HG03442 (cell line): Measurements from ENCODE around the gene PRDM8.
"Not testable (repeated sequence)": the region's sequence is repeated elsewhere in the genome, so short reads cannot be mapped to it uniquely, and the experiment has no call there.

ENCODE experiments used
- ATAC-seq: cut with Tn5 transposase; IDR thresholded peaks from one replicate; pipeline ENCODE4 v1.9.1; 2021; ENCODE audit warnings: mild to moderate bottlenecking, moderate library complexity; ENCODE audit not compliant: unreplicated experiment

PRDM8 gene

DNA sequence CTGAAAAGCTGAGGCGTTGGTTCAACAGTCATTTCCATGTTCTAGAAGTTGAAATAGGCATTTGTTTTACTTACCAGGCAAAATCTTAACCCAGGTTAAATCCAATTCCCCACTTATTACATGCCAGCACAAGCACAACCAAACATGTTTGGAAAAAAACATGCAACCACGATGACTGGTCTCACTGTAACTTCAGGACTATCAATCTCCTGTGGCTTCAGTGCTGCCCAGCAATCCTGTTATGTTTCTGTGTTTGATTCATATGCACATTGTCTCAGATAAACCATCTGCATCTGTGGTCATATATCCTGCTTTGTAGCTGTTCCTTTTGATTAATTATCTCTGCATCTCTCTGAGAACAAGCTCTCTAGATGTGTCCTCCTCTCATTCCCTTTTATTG, 28.3 kb downstream of the PRDM8 start:
- ATAC-seq: no peak

DNA sequence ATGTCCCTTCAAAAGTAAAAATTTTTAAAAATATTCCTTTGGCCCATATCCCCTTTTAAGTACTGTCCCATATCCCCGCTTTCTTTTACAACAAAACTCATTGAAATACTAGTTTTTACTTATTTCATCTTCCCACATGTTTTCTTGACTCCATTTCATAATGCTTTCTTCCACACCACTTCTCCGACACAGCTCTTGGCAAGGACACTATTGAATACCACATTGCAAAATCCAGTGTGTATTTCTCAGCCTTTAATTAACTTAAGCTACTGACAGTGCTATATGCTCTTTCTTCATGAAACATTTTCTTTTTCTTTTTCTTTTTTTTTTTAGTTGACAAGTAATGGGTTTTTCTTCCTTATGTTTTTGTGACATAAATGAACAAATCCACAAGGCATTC, 28.8 kb downstream of the PRDM8 start:
- no peak for ATAC-seq

DNA sequence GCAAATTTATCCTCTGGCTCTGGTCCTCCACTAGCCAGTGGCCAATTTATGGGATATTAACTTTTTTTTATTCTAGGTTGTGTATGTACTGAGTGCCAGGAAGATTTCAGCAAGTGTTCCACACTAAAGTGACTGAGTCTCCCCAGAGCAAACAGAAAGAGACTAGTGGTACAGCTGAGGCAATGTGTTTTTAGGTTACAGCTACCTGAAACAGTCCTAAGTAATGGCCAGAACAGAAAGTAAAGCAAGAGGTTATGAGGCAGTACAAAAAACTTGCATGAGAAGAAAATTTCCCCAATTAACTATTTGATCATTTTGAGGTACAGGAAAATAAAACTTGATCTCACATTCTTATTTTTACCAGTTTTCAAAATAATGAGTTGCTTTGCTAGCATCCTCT, 31.2 kb downstream of the PRDM8 start:
- no peak for ATAC-seq

DNA sequence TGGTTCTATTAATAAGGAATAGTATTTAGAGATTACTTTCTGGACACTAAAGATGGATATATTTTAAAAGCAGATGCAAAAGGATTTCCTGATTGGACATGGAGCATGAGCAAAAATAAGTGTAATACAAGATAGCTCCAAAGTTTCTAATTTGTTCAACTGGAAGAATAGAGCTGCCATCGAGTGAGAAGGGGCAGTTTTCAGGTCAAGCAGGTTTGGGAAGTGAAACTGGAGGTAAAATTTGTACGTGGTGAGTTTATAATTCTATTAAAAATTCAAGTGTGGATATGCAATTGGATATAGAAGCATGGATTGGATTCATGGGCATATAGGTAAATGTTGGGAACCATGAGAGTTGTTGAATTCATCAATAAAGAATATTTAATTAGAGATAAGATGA, 31.8 kb downstream of the PRDM8 start:
- ATAC-seq: peak; percentile 12

DNA sequence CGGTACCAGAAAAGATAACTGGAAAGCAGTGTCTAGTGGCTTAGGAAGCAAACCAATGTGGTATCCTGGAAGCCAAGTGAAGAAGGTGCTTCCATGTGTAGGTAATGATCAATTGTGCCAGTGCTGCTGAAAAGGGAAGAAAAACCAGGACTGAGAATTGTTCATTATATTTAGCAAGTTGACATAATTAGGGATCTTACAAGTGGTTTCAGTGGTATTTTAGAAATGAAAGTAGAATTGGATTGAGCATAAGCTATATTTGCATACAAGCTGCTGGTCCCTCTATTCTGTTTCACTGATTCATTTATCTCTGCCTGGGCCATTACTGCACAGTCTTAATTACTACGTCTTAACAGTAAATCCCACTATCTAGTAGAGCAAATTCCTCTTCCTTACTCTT, 32.3 kb downstream of the PRDM8 start:
- ATAC-seq: peak; percentile 94

DNA sequence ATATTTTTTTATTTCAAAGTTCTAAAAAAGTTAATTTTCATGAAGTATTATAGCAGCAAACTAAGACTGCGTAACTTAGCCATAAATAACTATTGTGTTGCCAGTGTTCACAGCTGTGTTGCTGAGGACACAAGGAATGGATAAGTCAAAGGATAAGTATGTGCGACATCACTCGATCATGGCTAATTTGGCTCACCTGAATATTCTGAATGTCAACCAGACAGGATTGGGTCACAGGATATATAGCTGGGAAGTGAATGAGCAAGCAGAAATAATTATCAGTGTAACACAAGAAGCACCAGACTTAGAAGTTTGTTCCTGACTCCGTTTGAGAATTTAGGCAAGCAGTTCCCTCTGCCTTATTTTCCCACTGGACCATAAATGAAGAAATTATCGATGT, 33.9 kb downstream of the PRDM8 start:
- ATAC-seq: no peak

DNA sequence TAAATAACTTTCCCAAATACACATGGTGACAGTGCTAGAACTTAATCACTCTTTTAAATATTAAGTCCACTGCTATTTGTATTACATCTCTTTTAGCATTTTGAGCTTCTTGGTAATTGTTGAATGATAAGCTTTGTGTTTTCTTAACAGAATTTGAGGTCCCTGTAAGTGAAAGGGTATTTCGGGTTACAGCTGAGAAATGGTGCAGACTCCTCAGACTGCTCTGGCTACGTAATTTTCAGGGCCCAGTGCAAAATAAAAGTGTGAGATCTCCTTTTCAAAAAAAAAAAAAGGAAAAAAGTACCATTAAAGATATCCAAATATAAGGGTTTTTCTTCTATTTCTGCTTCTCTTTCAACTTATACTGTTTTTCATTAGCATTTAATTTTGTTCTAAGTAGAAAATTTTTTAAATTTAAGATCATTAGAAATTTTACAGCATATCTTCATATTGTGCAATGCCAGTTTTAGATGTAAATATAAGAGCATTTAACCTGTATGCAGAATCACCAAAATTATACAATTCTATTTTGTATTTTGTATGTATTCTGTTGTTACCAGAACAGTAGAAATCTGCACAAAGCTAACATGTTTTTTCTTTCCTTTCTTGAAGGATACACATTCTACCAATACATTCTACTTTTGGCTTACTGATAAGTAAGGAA, 35.5 kb downstream of the PRDM8 start:
- ATAC-seq: no peak

DNA sequence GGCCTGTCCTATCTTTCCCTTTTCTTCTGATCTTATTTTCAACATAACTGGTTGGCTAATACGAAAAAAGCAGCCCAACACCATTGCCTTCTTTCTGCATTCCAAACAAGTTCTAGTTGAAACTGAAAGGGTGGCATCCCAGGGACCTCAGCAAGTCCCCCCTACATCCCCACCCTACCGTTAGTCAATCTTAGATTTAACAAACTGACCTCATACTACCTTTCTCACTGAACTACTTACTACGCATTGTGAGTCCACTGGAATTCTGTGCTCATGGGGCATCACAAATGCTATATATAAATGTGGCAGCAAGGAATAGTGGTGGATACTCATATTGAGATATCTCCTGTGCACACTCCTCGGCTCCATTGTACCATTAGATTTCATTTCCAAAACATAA, 36.1 kb downstream of the PRDM8 start:
- ATAC-seq: no peak

DNA sequence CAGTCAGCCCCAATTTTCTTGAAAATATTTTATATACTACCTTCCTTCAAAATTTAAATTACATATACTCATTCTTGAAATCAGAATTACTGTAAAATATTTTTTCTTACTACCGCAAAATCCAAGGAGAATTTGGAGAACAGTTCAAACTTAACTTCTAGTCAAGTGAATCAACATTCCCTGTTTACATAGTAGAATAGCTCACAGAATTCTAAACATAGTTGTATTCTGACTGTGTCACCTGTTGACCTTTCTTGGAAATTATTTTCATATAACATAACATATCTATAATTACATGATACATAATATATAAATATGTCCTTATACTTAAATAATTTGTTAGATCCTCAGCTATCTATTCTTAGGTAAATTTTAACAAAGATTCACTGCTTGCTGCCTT, 38.1 kb downstream of the PRDM8 start:
- no peak for ATAC-seq

DNA sequence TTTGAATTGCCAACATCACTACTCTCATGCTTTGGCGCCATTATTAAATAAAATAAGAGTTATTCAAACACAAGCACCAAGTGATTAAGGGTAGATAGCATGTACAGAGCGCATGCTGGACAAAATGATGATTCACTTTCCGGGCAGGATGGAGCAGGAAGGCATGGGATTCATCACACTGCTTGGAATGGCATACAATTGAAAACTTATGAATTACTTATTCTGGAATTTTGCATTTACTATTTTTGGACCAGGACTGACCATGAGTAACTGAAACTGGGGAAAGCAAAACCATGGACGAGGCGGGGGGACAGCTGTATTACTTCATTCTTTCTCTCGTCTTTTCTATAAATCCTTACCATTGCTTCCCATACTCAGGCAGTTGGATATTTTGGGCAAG, 40.7 kb downstream of the PRDM8 start:
- no peak for ATAC-seq

DNA sequence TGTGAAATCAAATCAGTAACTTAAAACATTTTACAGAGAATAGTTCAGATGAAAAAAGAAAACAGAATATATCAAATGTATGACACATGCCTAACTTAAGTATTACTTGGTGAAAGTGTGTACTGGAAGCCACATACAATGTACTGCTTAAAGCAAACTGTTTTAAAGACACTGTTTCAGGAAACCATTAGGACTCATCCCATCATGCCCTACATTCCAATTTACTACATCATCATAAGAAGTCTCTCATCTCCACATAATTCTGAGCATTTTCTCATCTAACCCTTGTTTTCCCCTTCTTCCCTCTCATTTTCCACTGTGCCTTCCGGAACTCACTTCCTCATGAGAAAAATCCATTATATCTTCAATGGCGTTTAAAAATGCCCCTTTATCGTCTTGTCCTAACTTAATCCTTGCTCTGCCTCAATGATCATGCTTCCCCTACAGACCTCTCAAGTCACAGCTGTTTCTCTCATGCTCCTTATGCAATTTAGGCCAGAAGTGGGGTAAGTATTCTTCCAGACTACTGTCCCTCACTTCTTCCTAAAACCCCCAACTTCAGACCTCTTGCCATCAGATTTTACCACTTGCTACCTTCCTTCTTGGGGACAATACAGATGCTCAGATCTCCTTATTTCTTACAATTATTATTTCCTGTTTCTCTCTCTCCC, 42.3 kb downstream of the PRDM8 start:
- ATAC-seq: no peak

DNA sequence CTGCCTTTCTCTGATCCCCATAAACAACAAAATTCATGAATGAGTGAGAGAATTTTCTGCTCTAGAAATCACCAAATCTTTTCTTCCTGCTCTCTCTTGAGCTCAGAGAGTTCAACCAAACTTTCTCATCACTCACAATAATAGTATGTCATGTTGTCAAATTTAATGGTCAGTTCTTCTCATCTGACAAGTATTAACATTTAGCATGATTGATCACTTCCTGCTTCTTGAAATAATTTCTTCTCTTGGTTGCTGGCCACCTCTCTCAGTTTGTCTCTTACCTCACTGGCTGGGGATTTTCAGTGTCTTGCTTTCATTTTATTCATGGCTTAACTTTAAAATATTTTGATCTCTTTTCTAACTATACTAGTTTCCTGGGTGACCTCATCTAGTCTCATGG, 43.7 kb downstream of the PRDM8 start:
- ATAC-seq: no peak

DNA sequence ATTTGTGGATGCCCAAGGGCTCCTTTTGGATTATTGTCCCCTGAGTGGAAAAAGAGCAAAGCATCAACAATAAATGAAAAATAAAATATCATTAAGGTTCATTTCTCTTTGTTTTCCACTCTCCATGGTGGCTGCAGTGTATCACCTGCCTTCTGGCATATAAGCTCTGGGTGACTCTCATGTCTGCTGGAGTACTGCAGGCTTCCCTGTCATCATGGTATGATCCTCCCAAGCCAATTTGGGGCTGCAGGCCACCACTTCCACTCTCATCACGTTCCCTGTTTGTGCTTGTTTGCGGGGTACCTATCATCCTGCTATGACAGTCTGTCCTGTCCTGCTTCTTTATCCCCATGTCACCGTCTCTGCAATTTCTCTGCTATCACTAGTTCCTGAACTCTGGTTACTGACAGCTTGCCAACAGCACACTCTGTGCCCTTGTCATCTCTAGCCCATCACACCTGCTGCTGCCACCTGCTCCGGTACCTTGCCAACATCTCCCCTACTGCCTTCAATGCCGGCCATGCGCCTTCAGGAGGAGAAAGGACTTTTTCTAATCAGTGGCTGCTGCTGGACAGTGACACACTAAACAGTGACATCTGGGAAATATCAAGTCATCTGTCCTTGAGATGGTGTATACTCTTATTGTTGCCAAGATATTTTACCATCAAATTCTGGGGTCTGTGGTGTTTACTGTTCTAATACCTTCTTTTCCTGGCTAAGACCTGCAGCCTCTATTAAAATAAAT, 46.1 kb downstream of the PRDM8 start:
- ATAC-seq: no peak

DNA sequence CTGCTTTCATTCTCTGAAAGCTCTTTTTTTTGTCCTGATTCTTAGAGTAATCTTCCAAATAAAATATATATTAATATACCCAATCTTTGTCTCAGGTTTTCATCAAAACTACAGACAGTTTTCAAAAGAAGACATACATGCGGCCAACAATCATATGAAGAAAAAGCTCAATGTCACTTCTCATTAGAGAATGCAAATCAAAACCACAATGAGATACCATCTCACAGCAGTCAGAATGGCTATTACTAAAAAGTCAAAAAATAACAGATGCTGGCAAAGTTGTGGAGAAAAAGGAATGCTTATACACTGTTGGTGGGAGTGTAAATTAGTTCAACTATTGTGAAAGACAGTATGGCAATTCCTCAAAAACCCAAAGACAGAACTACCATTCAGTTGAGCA, 50.2 kb downstream of the PRDM8 start:
- not testable (repeated sequence) for ATAC-seq

DNA sequence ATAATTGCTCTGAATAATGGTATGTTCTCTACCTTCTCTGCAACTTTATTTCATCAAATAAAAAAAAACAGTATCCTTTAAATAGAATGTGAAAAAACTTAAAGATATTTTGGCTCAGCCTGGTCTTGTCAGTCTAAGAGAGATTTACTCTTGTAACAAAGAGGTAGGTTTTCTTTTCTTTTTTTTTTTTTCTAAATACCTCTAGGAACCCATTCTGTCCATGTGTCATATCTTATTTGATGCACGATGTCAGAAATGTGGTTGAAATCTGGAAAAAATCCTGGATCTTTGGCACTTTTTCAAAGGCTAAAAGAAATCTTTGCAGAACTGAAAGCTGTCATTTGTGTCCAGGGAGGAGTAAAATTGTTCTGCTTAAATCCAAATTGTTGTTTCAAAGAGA, 51.8 kb downstream of the PRDM8 start:
- no peak for ATAC-seq

DNA sequence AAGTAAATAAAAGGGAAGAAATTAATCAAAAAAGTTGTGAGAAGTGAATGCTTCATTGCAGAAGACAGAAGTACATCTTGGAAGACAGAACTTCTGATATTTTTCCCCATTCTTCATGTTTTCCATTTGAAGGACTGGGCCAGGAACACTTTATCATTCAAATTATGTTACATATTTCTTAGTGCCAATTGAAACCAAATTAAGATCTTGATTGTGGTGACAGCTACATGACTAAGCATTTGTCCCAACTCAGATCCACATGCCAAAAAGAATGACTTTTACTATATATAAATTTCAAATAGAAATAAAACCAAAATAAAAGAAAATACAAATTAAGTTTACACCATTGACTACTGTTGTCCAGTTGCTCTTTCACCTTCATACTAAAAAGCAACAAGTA, 55.1 kb downstream of the PRDM8 start:
- ATAC-seq: no peak

DNA sequence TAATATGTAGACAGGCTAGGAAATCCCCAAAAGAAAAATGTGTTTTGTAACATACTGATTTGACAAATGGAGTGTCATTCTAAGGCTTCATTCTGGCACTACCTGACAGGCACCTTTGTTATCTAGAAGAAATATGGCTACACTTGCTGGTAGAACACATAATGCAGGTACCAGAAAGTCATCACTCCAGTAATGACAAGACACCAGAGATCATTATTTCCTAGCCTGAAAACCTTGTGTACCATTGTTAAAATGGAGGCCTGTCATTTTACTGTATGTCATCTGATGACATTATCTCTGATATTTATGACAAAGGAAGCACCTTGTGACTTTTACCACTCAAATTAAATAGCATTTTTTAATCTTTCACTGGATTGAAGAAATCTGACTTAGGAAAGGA, 55.6 kb downstream of the PRDM8 start:
- no peak for ATAC-seq

DNA sequence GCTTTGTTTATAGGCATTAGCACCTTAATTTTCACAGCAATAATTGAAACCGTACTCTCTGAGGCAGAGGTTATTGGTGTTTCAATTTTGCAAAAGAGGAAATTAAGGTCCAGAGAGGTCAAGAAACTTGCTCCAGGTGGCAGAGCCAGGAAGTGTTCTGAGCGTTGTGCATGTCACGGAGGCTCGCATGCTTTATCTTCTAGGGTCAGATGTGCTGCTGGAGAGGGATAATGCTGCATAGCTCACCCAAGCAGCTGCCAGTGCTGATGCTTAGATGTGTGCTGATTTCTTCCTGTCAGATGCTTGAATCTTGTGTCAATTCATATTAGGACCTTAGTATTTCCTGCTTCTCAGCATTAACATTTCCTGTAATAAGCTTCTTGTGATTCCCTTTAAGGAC, 56.2 kb downstream of the PRDM8 start:
- no peak for ATAC-seq
